Psoas muscle (tissue), 8 donors: ENCODE measurements around the gene ZNF783. TPM values are rescaled to one million over a fixed set of nuclear protein-coding genes. Genes with fewer than 3 reads are reported as not detected.
"Not testable (repeated sequence)": the region's sequence is repeated elsewhere in the genome, so short reads cannot be mapped to it uniquely, and the experiment has no call there.

Experiments
- ATAC-seq, 4 donors: fragments of 200-7000 bp; cut with Tn5 transposase; one replicate each; pipeline ENCODE4 v1.9.1; 2020; ENCODE audit warnings: moderate library complexity in 3 of 4, mild to moderate bottlenecking in 2 of 4
- DNase-seq, 2 donors: peaks; one replicate each; pipeline ENCODE4 v3.0.0-alpha.2; 2020
- H3K27ac ChIP-seq: fragments of 200-600 bp; one replicate; pipeline ENCODE4 v1.8.0; 2022
- H3K27me3 ChIP-seq, 3 donors: fragments of 200-600 bp in 1 of 3; one replicate each; pipeline versions ENCODE4 v1.6.1 to v1.8.0; 2013 to 2022; ENCODE audit warnings: low read length in 2 of 3, mild to moderate bottlenecking in 2 of 3, moderate library complexity in 1 of 3; ENCODE audit not compliant: insufficient read depth in 3 of 3
- H3K36me3 ChIP-seq, 2 donors: fragments of 200-600 bp in 1 of 2; one replicate each; pipeline versions ENCODE4 v1.6.1 to v1.8.0; 2013 to 2022; ENCODE audit warnings: low read depth in 1 of 2, mild to moderate bottlenecking in 1 of 2, moderate library complexity in 1 of 2; ENCODE audit not compliant: insufficient read depth in 1 of 2
- H3K4me1 ChIP-seq: fragments of 200-600 bp; one replicate; pipeline ENCODE4 v1.8.0; 2022
- H3K4me3 ChIP-seq: fragments of 200-600 bp; one replicate; pipeline ENCODE4 v1.8.0; 2022; ENCODE audit warnings: mild to moderate bottlenecking
- H3K9me3 ChIP-seq: fragments of 200-600 bp; one replicate; pipeline ENCODE4 v1.8.0; 2022
- WGBS, 3 donors: extraction: QIAGEN DNeasy Blood & Tissue Kit; methylation state at CpG; one replicate each; pipeline versions ENCODE4 v1.1.6 to v1.1.7; 2013; 5-methylcytosine and 5-hydroxymethylcytosine counted together
- intact Hi-C, 2 donors: fragments of 100-400 bp; cut with DNase I; formaldehyde crosslinking; loops; one replicate each; pipeline versions ENCODE4 v1.11.0 to v1.14.2; 2022
- polyA plus RNA-seq, 3 donors: library from polyadenylated mRNA; stranded (reverse); fragments of 200-250 nt; gene quantifications; one replicate each; pipeline ENCODE4 v1.2.3, GENCODE V29; 2013
- total RNA-seq, 4 donors: library from RNA; stranded (reverse); fragmentation: NEBNext Ultra II Directional in 2 of 4; extraction: Animal tissue kit (Norgen Biotek cat#: 25700) in 2 of 4; gene quantifications; one replicate each; pipeline versions ENCODE4 v1.2.1 to v1.2.4, GENCODE V29; 2021 to 2023
- TF ChIP-seq, protein P1 (sequence below): fragments of 200-600 bp; IDR thresholded peaks from one replicate; pipeline ENCODE4 v1.8.0; 2022; ENCODE audit warnings: antibody characterized with exemption
- donor health status: healthy with polysubstance abuse.
- donor health status: DM: no; HTN: no; CAD: no; lungs with moderate emphysema.
- donor health status: Bipolar disorder and iron deficiency.
- donor health status: healthy.
- donor health status: DM: yes; HTN: yes; CAD: no.
- donor health status: DM: no; HTN: no; CAD: no.
- donor health status: DM: no; HTN: no; CAD: no.
- donor health status: DM: yes; HTN: yes; CAD: no.

The ZNF783 gene
- total and polyA plus RNA-seq, 7 donors = 4.2 to 11.1 (median 6.3) TPM

GRCh38 chr7:149325248-149325647 lies 63.3 kb downstream of the ZNF783 start:
- TF ChIP-seq, protein P1, sequence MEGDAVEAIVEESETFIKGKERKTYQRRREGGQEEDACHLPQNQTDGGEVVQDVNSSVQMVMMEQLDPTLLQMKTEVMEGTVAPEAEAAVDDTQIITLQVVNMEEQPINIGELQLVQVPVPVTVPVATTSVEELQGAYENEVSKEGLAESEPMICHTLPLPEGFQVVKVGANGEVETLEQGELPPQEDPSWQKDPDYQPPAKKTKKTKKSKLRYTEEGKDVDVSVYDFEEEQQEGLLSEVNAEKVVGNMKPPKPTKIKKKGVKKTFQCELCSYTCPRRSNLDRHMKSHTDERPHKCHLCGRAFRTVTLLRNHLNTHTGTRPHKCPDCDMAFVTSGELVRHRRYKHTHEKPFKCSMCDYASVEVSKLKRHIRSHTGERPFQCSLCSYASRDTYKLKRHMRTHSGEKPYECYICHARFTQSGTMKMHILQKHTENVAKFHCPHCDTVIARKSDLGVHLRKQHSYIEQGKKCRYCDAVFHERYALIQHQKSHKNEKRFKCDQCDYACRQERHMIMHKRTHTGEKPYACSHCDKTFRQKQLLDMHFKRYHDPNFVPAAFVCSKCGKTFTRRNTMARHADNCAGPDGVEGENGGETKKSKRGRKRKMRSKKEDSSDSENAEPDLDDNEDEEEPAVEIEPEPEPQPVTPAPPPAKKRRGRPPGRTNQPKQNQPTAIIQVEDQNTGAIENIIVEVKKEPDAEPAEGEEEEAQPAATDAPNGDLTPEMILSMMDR = no peak
- no peak for ATAC-seq
- no peak for DNase-seq
- Histone ChIP-seq H3K27ac (no peak overlapping the region), H3K4me1 (no peaks in the 10 kb centered on the region), H3K9me3 (no peaks in the 10 kb centered on the region), H3K36me3 (no peaks in the 10 kb centered on the region), H3K27me3 (peaks cover 0 to 9% (median 0%) of the 10 kb centered on the region in 3 donors), H3K4me3 (no peak overlapping the region)
- WGBS, 3 donors = 56 to 57% (median 56%) methylated on average over 2 of the region's 2 CpGs
- intact Hi-C loops = no loop called here

GRCh38 chr7:149329265-149329664 lies 67.3 kb downstream of the ZNF783 start:
- ATAC-seq = no peak
- DNase-seq = no peak
- Histone ChIP-seq H3K36me3 (no peaks in the 10 kb centered on the region), H3K27ac (no peak overlapping the region), H3K27me3 (no peaks in the 10 kb centered on the region), H3K9me3 (no peaks in the 10 kb centered on the region), H3K4me1 (no peaks in the 10 kb centered on the region), H3K4me3 (no peak overlapping the region)
- TF ChIP-seq, protein P1 = no peak
- 15 to 36% (median 29%) methylated on average over 3 of the region's 3 CpGs for WGBS, 3 donors
- intact Hi-C loops = no loop called here

GRCh38 chr7:149329766-149330334 lies 67.9 kb downstream of the ZNF783 start:
- no peaks in the 10 kb centered on the region for H3K27me3 ChIP-seq
- no peaks in the 10 kb centered on the region for H3K9me3 ChIP-seq
- WGBS, 3 donors = 76 to 77% (median 77%) methylated on average over 3 of the region's 3 CpGs
- DNase-seq = no peak
- TF ChIP-seq, protein P1 = no peak
- intact Hi-C loops = no loop called here
- H3K36me3 ChIP-seq = no peaks in the 10 kb centered on the region
- H3K27ac ChIP-seq = no peak overlapping the region
- no peak overlapping the region for H3K4me3 ChIP-seq
- H3K4me1 ChIP-seq = no peaks in the 10 kb centered on the region
- ATAC-seq = no peak

- Histone ChIP-seq H3K27ac (no peak overlapping the region), H3K36me3 (no peaks in the 10 kb centered on the region), H3K9me3 (no peaks in the 10 kb centered on the region), H3K4me3 (no peak overlapping the region), H3K27me3 (no peaks in the 10 kb centered on the region), H3K4me1 (no peaks in the 10 kb centered on the region)
- no peak for DNase-seq
- TF ChIP-seq, protein P1 = no peak
- 78 to 92% (median 79%) methylated on average over 2 of the region's 2 CpGs for WGBS, 3 donors
- intact Hi-C loops = no loop called here
- no peak for ATAC-seq
These were observed 69.0 kb downstream of the ZNF783 start for GRCh38 chr7:149330914-149331567.

- H3K9me3 ChIP-seq, H3K27ac ChIP-seq, H3K4me3 ChIP-seq, DNase-seq, H3K36me3 ChIP-seq, H3K27me3 ChIP-seq, intact Hi-C loops, H3K4me1 ChIP-seq, ATAC-seq: not testable (repeated sequence)
- WGBS, 3 donors = 74 to 82% (median 78%) methylated on average over 16 of the region's 18 CpGs
These were observed 70.8 kb downstream of the ZNF783 start for GRCh38 chr7:149332602-149333320.
